Stimulated activated CD4-positive, alpha-beta T cell treated with anti-CD3 and anti-CD28 coated beads, Interleukin-1b, Interleukin-23, amount 100 ng/mL, for 1 hour (primary cell): ENCODE results near the gene AR.

Experiments used
- DNase-seq, 2 donors: peaks; one replicate each; pipeline ENCODE4 v3.0.0-alpha.2; 2020; ENCODE audit warnings: low read depth in 2 of 2

The AR gene

DNA sequence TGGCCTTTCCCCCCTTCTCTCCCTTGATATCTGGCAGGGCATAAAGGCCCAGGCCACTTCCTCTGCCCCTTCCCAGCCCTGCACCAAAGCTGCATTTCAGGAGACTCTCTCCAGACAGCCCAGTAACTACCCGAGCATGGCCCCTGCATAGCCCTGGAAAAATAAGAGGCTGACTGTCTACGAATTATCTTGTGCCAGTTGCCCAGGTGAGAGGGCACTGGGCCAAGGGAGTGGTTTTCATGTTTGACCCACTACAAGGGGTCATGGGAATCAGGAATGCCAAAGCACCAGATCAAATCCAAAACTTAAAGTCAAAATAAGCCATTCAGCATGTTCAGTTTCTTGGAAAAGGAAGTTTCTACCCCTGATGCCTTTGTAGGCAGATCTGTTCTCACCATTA, 183.8 kb downstream of the AR start:
- no peak for DNase-seq

- no peak for DNase-seq
These were observed 186.5 kb downstream of the AR start for GRCh38 chrX:67730296-67730695.

DNA sequence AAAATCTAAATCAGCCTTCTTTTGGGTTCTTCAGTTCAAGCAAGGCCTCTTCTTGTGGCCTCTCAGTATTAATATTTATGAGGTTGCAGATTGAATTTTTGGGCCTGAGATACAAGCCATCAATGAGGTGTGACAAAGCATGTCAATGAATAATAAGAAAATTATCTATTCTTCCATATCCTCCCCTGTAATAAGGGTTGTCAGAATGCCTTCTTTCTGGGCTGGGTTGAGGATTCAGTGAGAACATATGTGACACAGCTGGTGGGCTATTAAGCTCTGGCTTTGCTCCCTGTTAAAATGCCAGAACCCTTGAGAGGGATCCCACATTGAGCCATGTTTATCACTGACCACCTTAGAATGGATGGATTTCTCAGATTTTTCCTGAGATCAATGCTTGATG, 187.2 kb downstream of the AR start:
- DNase-seq = no peak

DNA sequence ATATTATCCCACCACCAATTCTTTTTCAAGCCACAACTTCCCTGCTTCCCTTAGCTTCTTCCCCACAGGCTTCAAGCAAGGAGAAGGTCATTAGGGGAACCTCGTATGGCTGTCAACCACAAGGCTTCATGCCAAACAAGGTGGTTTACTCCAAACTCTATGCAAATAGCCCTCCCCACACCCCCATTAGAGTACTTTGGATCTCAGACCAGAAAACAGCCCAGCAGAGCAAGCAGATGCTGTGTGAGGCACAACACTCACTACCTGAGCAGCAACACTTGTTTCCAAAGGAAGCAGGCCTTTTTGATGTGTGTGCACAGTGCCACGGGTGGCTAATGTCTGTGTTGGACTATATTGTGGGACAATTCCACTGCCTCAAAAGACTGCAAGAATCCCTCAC, 189.0 kb downstream of the AR start:
- DNase-seq = no peak

GRCh38 chrX:67734111-67734753, 190.4 kb downstream of the AR start:
- DNase-seq = no peak

GRCh38 chrX:67749536-67749935, 205.7 kb downstream of the AR start:
- no peak for DNase-seq

GRCh38 chrX:67750694-67751093, 206.9 kb downstream of the AR start:
- DNase-seq = no peak

- no peak for DNase-seq
These were observed 215.2 kb downstream of the AR start for GRCh38 chrX:67759018-67759417.

DNA sequence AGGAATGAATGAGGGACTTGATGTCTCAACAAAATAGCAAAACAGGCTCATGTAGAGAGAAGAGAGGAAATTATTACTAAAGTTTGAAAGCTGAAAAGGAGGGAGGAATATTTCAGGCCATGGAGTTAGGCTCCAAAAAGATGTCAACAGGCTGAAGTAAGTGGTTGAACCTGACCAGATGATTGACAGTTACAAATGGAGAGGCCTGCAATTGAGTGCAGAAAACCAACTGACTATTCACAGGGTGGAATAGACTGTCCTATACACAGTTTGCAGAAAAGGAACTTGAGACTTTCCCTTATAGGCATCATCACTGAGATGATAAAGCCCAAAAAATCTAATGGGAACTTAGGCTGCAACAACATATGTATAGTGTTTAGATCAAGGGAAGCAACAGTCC, 233.3 kb downstream of the AR start:
- DNase-seq = no peak

GRCh38 chrX:67779099-67779498, 235.3 kb downstream of the AR start:
- DNase-seq = no peak
